NCI-H345 treated with DMSO at 0.1 percent for 48 hours (cell line): ENCODE results near the gene REEP2.
"Not testable (repeated sequence)": the region's sequence is repeated elsewhere in the genome, so short reads cannot be mapped to it uniquely, and the experiment has no call there.

Experiments used
- DNase-seq: peaks from one replicate; lab custom pipeline; 2025; ENCODE audit not compliant: unreplicated experiment; lab: John Stamatoyannopoulos, UW

REEP2 gene

GRCh38 chr5:138466125-138466899, 27.5 kb downstream of the REEP2 start:
- DNase-seq = no peak

- no peak for DNase-seq
Observed at GRCh38 chr5:138466900-138467710, 28.2 kb downstream of the REEP2 start.

GRCh38 chr5:138467711-138468132, 28.9 kb downstream of the REEP2 start:
- DNase-seq = no peak

- no peak for DNase-seq
Observed at GRCh38 chr5:138468133-138468965, 29.5 kb downstream of the REEP2 start.

- no peak for DNase-seq
Observed at GRCh38 chr5:138468966-138469539, 30.2 kb downstream of the REEP2 start.

- DNase-seq = no peak
Observed at GRCh38 chr5:138469540-138470321, 30.9 kb downstream of the REEP2 start.

- no peak for DNase-seq
Observed at GRCh38 chr5:138470322-138471051, 31.6 kb downstream of the REEP2 start.

- DNase-seq = no peak
Observed at GRCh38 chr5:138471052-138471361, 32.1 kb downstream of the REEP2 start.

GRCh38 chr5:138472353-138472752, 33.5 kb downstream of the REEP2 start:
- DNase-seq = no peak

GRCh38 chr5:138473151-138473550, 34.3 kb downstream of the REEP2 start:
- not testable (repeated sequence) for DNase-seq

- DNase-seq = no peak
Observed at GRCh38 chr5:138476918-138477317, 38.1 kb downstream of the REEP2 start.

GRCh38 chr5:138482638-138483037, 43.8 kb downstream of the REEP2 start:
- DNase-seq = no peak

- no peak for DNase-seq
Observed at GRCh38 chr5:138488481-138488945, 49.7 kb downstream of the REEP2 start.

GRCh38 chr5:138489683-138490061, 50.8 kb downstream of the REEP2 start:
- no peak for DNase-seq

- no peak for DNase-seq
Observed at GRCh38 chr5:138490648-138491283, 51.9 kb downstream of the REEP2 start.

GRCh38 chr5:138491284-138491648, 52.4 kb downstream of the REEP2 start:
- DNase-seq = no peak

GRCh38 chr5:138491669-138492559, 53.1 kb downstream of the REEP2 start:
- no peak for DNase-seq

- no peak for DNase-seq
Observed at GRCh38 chr5:138492560-138493045, 53.7 kb downstream of the REEP2 start.
